ENCODE data around the gene ZNF146.

GRCh38 chr19:36212895-36213294 lies 2.0 kb upstream of the ZNF146 start:
- no peak for TF ChIP-seq EZH2 (IDR thresholded peaks at IDR 0.05; ENCODE audit: insufficient read depth, poor library complexity, severe bottlenecking)
- no peak for TF ChIP-seq EZH2phosphoT487 (IDR thresholded peaks at IDR 0.05; ENCODE audit: insufficient read depth, low read depth)

All from GM23248 (cell line).